NCI-H2171 treated with DMSO at 0.1 percent for 48 hours (cell line): ENCODE data around the gene RASIP1.
"Not testable (repeated sequence)": the region's sequence is repeated elsewhere in the genome, so short reads cannot be mapped to it uniquely, and the experiment has no call there.

Experiments
- DNase-seq: peaks from one replicate; lab custom pipeline; 2025; lab: John Stamatoyannopoulos, UW

The RASIP1 gene

DNA sequence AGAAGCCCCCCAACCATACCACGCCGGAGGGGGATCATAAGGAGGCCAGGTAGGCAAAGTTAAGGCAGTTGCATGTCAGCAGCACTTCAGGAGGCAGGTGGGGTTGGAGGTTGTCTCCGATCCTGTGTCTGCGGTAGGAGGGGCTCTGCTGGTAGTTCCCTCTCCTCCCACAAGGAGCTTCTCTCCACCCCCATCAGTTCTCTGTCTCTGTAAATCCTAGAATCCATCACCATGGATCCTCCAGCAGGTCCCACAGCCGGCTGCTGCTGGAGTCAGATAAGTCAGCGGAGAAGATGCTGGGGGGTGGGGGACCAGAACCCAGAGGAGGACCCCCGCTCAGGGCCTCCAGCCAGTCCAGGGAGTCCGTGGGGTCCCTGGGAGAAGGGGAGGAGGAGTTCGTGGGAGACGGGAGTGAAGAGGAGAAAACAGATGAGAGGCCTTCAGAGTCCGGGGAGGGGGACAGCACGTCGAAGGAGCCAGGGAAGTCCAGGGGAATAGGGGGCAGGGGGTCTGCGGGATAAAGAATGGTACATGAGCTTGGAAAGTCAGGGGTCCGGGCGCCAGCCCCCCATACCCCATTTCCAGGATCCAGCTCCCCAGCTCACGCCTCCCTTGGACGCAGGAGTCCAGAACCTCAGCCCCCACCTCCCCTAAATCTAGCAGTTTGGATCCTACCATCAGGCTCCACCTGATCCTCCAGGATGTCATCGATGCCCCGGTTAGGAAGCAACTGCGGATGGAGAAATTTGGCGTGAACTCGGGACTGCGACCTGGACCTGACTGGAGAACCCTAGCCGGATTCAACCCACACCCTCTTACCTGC lies 27.2 kb downstream of the RASIP1 start:
- DNase-seq, result peak; percentile 43

DNA sequence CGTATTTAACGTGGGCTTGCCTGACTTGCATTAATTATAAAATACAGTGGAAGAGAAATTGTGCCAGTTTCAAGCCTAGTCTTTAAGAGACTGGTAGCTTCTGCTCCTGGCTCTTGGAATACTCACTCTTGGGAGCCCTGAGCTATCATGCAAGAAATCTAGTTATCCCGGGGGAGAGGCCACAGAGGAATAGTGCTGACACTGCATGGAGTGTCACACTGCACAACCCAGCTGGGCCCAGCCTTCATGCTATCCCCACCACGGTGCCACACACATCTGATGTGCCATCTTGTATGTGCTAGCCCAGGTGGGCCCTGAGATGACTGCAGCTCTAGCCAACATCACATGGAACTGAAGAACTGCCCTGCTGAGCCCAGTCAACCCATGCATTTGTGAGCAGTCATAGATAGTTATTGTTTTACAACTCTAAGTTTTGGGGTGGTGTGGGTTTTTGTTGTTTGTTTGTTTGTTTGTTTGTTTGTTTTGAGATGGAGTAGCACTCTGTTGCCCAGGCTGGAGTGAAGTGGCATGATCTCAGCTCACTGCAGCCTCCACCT lies 29.2 kb downstream of the RASIP1 start:
- DNase-seq, result peak; percentile 14

DNA sequence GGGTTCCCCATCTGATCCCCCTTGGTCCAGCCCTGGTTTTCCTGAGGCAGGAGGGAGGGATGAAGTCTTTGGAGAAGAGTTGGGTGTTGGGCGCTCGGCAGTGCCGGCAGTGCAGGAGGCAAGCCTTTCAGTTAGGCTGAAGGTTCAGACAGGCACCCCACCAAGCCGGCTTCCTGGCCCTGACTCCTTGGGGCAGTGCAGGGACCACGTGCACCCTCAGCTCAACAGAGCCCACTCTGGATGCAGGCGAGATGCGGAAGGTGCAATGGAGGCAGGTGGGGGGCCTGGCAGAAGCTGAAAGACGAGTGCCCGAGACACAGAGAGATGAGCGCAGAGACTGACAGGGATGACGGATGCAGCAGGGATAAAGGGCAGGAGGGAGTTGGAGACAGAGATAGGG lies 31.9 kb downstream of the RASIP1 start:
- no peak for DNase-seq

DNA sequence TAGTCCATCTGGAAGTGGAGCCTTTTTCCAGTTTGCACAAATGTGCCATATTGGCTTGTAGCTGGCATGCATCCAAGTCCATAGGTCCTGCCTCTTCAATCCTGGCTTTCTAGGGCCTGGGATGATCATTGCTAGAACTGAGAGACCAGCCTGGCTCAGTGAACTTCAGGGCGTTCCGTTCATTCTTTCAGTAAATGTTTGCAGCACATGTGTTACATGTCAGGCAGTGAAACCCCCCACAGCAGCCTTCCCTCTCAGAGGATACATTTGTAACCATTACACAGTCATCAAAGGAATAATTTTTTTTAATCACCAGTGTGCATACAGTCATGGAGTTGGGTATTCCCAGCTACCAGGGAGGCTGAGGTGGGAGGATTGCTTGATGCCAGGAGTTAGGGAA lies 35.0 kb downstream of the RASIP1 start:
- DNase-seq, result no peak

- no peak for DNase-seq
Measured at GRCh38 chr19:48703316-48703715, 37.1 kb downstream of the RASIP1 start.

- DNase-seq, result no peak
Measured at GRCh38 chr19:48702701-48703100, 37.7 kb downstream of the RASIP1 start.

DNA sequence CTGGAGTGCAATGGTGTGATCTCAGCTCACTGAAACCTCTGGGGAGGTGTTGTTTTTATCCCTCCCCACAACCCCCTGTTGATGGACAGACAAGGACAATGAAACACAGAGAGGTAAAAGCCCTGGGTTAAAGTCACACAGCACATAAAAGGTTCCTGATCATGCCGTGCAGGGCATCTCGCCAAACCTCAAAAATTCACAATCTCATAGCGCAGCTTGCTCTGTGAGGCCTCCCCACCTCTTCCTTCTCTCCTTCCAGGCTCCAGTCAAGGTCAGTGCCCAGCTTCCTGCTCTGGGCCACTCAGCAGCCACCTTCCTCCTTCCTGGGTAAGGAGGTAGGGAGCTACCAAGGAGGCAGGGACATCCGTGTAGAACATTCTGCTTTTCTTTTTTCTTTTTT lies 42.4 kb downstream of the RASIP1 start:
- DNase-seq, result no peak

GRCh38 chr19:48696353-48697010 lies 43.9 kb downstream of the RASIP1 start:
- DNase-seq, result peak; percentile 43

DNA sequence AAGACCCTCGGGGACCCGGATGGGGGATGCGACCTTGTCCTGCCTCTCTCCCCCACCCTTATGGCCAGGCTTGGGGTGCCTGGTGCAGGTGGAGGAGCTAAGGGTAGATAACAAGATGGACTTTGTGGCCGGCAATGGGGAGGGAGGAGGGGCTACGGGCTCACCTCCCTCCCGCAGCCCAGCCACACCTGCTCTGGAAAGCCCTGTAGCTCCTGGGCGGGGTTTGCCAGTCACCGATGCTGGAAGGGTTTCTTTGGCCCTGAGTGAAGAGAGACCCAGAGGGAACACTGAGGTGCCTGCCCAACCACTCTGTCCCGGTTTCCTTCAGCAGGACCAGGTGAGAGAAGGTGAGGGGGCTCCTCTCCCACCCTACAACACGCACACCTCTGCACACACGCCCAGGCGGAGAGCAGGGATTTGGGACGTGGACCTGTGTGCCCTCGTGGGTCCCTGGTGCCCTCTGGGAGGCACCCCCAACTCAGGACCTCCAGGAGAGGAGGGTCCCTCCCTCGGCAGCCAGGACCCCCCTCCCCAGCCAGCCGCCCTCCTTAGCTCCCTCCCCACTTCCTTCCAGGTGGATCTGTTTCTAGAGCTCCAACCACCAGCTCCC lies 44.6 kb downstream of the RASIP1 start, which contains the start of gene FUT2:
TSS of gene FUT2 (plus strand) at position 229 of the 610 bp plus-strand sequence. CDS start 6,986 bp downstream, outside the sequence.
- peak; percentile 57 for DNase-seq

- not testable (repeated sequence) for DNase-seq
Measured at GRCh38 chr19:48693629-48694028, 46.8 kb downstream of the RASIP1 start.

- DNase-seq, result no peak
Measured at GRCh38 chr19:48689449-48689848, 51.0 kb downstream of the RASIP1 start.

GRCh38 chr19:48687776-48688175 lies 52.6 kb downstream of the RASIP1 start:
- DNase-seq, result no peak

DNA sequence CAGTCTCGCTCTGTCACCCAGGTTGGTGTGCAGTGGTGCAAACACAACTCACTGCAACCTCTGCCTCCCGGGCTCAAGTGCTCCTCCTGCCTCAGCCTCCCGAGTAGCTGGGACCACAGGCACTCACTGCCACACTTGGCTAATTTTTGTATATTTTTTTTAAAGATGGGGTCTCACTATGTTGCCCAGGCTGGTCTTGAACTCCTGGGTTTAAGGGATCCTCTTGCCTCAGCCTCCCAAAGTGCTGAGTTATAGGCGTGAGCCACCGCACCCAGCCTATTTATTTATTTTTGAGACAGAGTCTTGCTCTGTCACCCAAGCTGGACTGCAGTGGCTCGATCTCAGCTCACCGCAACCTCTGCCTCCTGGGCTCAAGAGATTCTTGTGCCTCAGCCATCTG lies 53.8 kb downstream of the RASIP1 start:
- DNase-seq, result not testable (repeated sequence)

GRCh38 chr19:48686088-48686487 lies 54.3 kb downstream of the RASIP1 start:
- DNase-seq, result no peak

DNA sequence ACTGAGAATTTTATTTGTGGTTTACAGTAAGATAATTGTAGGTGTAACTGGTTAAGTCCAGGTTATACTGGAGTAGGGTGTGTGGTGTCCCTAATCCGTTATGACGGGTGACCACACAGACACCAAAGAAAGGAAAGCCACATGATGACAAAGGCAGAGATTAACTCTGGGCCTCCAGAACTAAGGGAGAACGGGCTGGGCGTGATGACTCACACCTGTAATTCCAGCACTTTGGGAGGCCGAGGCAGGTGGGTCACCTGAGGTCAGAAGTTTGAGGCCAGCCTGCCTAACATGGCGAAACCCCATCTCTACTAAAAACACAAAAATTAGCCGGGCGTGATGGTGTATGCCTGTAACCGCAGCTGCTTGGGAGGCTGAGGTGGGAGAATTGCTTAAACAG lies 54.8 kb downstream of the RASIP1 start:
- no peak for DNase-seq

- no peak for DNase-seq
Measured at GRCh38 chr19:48683349-48683748, 57.1 kb downstream of the RASIP1 start.

DNA sequence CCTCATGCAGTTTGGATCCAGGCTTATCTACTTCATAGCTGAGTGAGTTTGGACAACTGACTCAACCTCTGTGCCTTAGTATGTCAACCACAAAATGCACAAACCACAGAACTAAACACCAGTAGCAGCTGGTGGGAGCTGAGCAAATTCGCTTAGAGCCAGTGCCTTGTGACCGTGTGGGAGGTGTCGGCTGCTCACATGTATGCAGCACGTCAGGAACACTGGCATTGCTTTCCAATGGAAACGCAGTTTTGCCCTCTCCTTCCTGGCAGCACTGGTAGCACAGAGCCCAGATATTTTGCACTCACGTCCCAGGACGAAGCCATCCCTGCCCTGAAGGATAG lies 59.3 kb downstream of the RASIP1 start:
- no peak for DNase-seq

DNA sequence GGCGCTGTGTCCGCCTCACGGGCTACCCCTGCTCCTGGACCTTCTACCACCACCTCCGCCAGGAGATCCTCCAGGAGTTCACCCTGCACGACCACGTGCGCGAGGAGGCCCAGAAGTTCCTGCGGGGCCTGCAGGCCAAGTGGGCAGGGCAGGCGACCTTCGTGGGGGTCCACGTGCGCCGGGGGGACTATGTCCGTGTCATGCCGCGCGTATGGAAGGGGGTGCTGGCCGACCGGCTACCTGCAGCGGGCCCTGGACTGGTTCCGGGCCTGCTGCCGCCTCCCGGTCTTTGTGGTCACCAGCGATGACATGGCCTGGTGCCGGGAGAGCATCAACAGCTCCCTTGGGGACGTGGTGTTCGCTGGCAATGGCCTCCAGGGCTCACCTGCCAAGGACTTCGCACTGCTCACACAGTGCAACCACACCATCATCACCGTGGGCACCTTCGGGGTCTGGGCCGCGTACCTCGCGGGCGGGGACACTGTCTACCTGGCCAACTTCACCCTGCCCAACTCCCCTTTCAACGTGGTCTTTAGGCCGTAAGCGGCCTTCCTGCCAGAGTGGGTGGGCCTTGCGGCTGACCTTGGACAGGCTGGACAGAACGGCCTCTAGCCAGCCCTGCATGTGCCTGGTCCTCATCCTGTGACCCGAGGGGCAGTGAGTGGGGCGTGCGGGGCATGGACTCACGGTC lies 59.8 kb downstream of the RASIP1 start:
- DNase-seq, result no peak

DNA sequence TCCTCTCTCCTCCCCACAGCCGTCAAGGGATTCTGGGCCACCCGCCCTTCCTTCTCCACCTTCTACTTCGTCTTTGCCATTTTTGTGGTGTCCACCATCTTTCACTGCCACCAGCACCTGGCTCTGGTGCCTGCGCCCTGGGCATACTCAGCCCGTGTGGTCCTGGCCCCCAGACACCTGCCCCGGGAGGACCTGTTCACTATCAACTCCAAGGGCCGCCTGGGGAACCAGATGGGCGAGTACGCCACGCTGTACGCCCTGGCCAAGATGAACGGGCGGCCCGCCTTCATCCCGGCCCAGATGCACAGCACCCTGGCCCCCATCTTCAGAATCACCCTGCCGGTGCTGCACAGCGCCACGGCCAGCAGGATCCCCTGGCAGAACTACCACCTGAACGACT lies 60.4 kb downstream of the RASIP1 start:
- DNase-seq, result not testable (repeated sequence)

- no peak for DNase-seq
Measured at GRCh38 chr19:48678201-48678600, 62.2 kb downstream of the RASIP1 start.

DNA sequence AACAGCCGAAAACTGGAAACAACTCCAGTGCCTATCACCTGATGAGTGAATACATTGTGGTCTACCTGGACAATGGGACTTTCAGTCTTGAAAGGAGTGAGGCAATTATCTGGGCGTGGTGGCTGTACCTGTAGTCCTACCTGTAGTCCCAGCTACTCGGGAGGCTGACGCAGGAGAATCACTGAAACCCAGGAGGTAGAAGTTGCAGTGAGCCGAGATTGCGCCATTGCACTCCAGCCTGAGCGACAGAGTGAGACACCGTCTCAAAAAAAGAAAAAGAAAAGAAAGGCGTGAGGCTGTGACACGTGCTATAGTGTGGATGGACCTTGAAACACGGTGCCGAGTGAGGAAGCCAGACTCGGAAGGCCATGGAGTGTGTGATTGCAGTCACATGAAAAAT lies 63.5 kb downstream of the RASIP1 start:
- no peak for DNase-seq

DNA sequence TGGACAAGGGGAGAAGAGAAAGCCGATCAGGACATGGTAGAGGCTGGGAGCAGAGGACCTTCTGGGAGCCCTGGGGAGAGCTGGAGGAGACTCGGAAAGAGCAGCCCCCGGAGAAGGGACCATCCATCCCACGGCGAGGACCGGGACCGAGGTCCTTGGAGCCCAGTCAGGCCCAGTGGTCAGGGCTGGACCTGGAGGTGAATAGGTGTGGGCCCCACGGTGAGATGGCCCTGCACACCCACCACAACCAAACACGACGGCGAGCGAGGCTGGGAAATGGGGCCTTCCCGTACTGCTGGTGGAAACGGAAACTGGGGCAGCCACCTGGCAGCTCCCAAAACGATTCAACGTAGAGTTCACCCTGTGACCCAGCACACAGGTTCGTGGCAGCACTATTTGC lies 63.9 kb downstream of the RASIP1 start:
- no peak for DNase-seq
